GM10248 (cell line): ENCODE measurements around the gene EXO1.
"Not testable (repeated sequence)": the region's sequence is repeated elsewhere in the genome, so short reads cannot be mapped to it uniquely, and the experiment has no call there.

Experiments used
- CTCF ChIA-PET: fragments of 300-600 bp; sonication (Branson Sonifier 250); formaldehyde crosslinking; extraction: SDS; loops from one replicate; lab custom pipeline; 2021; ENCODE audit warnings: antibody characterized with exemption; lab: Yijun Ruan, JAX
- POLR2A ChIA-PET: fragments of 350-650 bp; sonication (Branson Sonifier 250); formaldehyde crosslinking; extraction: SDS; loops from one replicate; lab custom pipeline; 2020; ENCODE audit warnings: antibody characterized with exemption; lab: Yijun Ruan, JAX
- DNase-seq: peaks from one replicate; pipeline ENCODE4 v3.0.0; 2012; ENCODE audit errors: extremely low spot score
- TF ChIP-seq, protein P1 (sequence below): IDR thresholded peaks from 2 replicates; pipeline ENCODE4 v1.5.1; 2012; ENCODE audit warnings: mild to moderate bottlenecking, low read depth; ENCODE audit errors: extremely low read depth, missing control alignments, control extremely low read depth

Gene EXO1

DNA sequence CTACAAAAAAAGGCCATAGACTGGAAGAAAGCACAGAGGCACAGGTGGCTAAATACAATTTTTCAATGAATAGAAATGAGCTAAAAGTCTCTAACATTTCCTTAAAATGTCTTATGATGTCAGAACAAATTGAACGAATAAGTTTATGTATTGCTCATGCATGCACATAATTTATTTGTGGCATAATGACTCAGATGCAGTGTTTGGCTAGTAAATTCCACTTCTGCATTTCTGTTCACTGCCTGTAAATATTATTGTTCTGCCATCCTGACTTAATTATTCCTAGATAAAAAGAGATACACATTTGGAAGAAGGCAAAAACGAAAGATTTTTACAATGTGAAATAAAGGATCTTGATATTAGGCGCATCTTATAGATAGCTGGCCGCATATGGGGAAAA is 26.6 kb upstream of the EXO1 start:
- POLR2A ChIA-PET, result no interaction called here
- CTCF ChIA-PET, result interaction anchor here (0.6 to 1.0 kb wide), 2 partner anchors 10 to 716 kb away, joined by 3 read pairs; no protein-coding TSS in a partner anchor
- TF ChIP-seq, protein P1, sequence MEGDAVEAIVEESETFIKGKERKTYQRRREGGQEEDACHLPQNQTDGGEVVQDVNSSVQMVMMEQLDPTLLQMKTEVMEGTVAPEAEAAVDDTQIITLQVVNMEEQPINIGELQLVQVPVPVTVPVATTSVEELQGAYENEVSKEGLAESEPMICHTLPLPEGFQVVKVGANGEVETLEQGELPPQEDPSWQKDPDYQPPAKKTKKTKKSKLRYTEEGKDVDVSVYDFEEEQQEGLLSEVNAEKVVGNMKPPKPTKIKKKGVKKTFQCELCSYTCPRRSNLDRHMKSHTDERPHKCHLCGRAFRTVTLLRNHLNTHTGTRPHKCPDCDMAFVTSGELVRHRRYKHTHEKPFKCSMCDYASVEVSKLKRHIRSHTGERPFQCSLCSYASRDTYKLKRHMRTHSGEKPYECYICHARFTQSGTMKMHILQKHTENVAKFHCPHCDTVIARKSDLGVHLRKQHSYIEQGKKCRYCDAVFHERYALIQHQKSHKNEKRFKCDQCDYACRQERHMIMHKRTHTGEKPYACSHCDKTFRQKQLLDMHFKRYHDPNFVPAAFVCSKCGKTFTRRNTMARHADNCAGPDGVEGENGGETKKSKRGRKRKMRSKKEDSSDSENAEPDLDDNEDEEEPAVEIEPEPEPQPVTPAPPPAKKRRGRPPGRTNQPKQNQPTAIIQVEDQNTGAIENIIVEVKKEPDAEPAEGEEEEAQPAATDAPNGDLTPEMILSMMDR, result no peak
- no peak for DNase-seq

DNA sequence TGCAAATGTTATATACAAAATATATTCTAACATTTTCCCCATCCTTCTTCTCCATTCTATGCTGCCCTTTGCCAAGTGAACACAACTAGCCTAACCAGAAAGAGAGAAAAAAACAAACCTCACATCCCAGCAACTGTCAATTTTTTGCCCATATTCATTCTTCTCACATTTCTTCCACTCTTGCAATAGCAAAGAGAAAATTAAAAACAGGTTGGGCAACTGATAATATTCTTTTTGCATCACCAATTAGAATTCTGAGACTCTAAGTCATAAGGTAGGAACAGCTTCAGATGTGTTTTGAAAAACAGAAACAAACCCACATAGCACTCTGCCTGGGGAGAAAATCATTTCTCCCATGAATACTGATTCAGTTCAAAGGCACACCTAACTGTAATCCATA is 25.2 kb upstream of the EXO1 start:
- ChIA-PET POLR2A (no interaction called here), CTCF (no interaction called here)
- TF ChIP-seq, protein P1, result no peak
- no peak for DNase-seq

DNA sequence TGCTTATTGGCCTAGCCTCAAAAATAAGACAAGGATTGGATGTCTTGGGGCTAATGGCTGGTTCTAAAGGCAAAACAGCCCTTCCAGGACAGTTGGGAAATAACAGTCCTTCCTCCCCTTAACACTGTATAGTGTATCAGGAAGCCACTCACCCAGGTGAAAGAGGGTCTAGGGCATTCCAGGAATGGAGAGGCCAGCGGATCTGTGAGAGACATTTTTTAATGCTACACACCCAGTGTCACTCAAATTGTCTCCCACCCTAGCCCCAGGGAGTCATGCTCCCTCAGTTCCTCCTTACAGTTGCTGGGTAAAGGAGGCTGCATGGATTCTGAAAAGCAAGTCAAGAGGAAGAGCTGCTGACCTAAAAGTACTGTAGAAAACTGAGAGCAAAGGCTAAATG is 24.1 kb upstream of the EXO1 start:
- ChIA-PET CTCF (interaction anchor here (1.1 to 2.7 kb wide), 4 partner anchors 8 to 39 kb away, joined by 3 to 10 read pairs (median 5); no protein-coding TSS in a partner anchor), POLR2A (no interaction called here)
- DNase-seq, result no peak
- TF ChIP-seq, protein P1, result no peak

DNA sequence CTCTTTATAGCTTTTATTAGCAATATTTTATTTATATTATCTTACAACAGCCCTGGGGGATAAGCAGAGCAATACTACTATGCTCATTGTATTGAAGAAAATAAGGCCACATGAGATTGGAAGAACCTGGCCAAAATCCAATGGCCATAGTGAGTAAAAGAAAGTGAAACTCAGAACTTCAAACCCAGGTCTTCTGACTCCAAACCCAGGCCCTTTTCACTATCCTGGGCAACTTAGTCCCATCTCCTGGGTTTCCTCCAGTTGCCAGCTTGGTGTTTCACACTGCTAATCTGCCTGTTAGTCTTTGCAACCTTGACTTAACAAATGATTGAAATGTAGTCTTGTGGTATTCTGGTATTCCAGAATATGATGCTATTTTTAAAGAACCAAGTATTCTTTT is 22.4 kb upstream of the EXO1 start:
- POLR2A ChIA-PET, result no interaction called here
- TF ChIP-seq, protein P1, result no peak
- CTCF ChIA-PET, result interaction anchor here (1.3 to 2.7 kb wide), 5 partner anchors 10 to 25 kb away, joined by 3 to 10 read pairs (median 5); no protein-coding TSS in a partner anchor
- DNase-seq, result no peak

DNA sequence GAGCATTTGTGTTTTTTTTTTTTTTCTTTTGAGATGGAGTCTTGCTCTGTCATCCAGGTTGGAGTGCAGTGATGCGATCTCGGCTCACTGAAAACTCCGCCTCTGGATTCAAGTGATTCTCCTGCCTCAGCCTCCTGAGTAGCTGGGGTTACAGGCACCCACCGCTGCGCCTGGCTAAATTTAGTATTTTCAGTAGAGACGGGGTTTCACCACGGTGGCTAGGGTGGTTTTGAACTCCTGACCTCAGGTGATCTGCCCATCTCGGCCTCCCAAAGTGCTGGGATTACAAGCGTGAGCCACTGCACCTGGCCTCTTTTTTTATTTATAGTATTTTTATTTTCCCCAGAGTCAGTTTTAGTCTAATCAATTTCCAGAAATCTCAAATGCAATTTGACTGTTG is 21.4 kb upstream of the EXO1 start:
- POLR2A ChIA-PET, DNase-seq: not testable (repeated sequence)
- CTCF ChIA-PET, result interaction anchor here (2.7 kb wide), 1 partner anchor 15 kb away, joined by 10 read pairs; no protein-coding TSS in a partner anchor

DNA sequence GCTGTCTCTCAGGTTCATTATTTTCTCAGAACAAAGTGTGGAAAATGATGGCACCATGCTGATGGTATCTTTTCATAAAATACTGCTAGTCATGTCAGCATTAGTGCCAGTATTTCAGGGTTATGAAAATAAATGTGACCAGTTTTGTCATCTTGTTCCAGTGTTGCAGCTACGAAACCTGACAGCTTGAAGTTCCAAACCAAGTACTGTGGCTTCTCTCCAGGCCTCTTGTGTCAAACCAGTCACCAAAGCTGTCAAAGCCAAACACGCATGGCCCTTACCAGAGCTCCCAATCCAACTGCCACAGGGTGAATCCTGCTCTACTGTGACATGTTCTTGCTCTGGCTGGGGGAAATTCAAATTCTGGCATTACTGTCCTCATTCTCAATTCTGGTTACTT is 20.7 kb upstream of the EXO1 start:
- ChIA-PET CTCF (no interaction called here), POLR2A (no interaction called here)
- TF ChIP-seq, protein P1, result no peak
- no peak for DNase-seq

DNA sequence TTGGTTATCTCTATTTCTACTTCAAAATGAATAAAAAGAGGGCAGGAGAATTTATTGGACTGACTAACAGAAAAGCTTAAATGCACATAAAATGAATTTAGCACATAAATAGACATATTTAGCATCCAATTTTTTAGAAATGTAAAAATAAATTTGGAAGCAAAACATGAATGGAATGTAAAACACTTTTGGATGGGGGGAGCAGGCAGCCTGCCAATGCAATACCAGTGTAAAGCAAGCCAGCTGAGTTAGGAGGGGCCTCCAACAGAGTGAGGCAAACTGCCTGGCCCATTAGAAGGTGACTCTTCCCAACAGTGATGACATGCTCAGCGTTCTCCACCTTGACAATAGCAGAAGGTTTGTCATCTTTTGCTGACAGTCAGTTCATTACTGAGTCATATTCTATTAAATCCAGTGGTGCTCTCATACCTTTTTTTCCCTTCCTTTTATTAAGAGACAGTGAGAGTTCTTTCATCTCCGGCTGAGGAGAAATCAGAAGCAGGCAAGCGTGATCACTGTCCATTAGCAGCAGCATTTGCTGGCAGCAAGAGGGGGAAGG is 19.5 kb upstream of the EXO1 start:
- ChIA-PET CTCF (no interaction called here), POLR2A (no interaction called here)
- no peak for DNase-seq
- TF ChIP-seq, protein P1, result no peak
